Measurements from ENCODE around the gene TNXB.

DNA sequence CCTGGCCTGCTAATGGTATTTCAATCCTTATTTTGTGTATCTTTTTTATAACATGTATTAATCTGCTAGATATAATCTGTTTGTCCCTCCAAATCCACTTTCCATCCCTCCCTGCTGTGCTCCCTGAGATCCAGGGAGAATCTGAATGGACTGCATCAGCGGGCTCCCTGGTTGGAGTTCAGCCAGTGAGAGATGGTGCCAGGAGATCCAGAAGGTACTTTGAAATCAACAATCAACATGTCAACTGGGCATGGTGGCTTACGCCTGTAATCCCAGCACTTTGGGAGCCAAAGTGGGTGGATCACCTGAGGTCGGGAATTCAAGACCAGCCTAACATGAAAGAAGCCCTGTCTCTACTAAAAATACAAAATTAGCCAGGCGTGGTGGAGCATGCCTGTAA, 14.5 kb upstream of the TNXB start:
- TF ChIP-seq, protein P1, sequence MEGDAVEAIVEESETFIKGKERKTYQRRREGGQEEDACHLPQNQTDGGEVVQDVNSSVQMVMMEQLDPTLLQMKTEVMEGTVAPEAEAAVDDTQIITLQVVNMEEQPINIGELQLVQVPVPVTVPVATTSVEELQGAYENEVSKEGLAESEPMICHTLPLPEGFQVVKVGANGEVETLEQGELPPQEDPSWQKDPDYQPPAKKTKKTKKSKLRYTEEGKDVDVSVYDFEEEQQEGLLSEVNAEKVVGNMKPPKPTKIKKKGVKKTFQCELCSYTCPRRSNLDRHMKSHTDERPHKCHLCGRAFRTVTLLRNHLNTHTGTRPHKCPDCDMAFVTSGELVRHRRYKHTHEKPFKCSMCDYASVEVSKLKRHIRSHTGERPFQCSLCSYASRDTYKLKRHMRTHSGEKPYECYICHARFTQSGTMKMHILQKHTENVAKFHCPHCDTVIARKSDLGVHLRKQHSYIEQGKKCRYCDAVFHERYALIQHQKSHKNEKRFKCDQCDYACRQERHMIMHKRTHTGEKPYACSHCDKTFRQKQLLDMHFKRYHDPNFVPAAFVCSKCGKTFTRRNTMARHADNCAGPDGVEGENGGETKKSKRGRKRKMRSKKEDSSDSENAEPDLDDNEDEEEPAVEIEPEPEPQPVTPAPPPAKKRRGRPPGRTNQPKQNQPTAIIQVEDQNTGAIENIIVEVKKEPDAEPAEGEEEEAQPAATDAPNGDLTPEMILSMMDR (IDR thresholded peaks at IDR 0.05): no peak
- no peak for TF ChIP-seq POLR2A (IDR thresholded peaks at IDR 0.05)
